HepG2 (cell line): Measurements from ENCODE around the gene TENM3. TPM values are rescaled to one million over a fixed set of nuclear protein-coding genes. Genes with fewer than 3 reads are reported as not detected.

Source experiments
- ATAC-seq: fragments of 200-7000 bp; cut with Tn5 transposase; 3 replicates; pipeline ENCODE4 v1.9.1; 2020; ENCODE audit warnings: mild to moderate bottlenecking, moderate library complexity
- BruUV-seq: library from RNA; stranded (reverse); fragments of 400-500 nt; replicated peaks from 2 replicates; lab custom pipeline; 2021; lab: Mats Ljungman, UMichigan
- CTCF ChIA-PET: fragments of 300-600 bp; formaldehyde crosslinking; extraction: SDS; loops from one replicate; lab custom pipeline; 2021; ENCODE audit warnings: low total read pairs, inconsistent platforms, low intra/inter-chr PET ratio; lab: Yijun Ruan, JAX
- POLR2A ChIA-PET: fragments of 350-600 bp; sonication (Branson Sonifier 250); formaldehyde crosslinking; loops from one replicate; lab custom pipeline; 2020; ENCODE audit warnings: antibody characterized with exemption, inconsistent platforms; lab: Yijun Ruan, JAX
- DNase-seq: peaks from one replicate; pipeline ENCODE4 v3.0.0-alpha.2; 2015; ENCODE audit warnings: low spot score
- FAIRE-seq: peaks from 3 replicates; lab custom pipeline; 2011; peaks lifted over from hg19 to GRCh38; lab: Jason Lieb, UNC
- H2AFZ ChIP-seq: one replicate; pipeline ENCODE4 v1.6.1; 2011; ENCODE audit warnings: low read length, inconsistent platforms
- H3K27ac ChIP-seq: fragments of 300-600 bp; 3 replicates; pipeline ENCODE4 v1.8.0; 2011; ENCODE audit warnings: mixed run types, mild to moderate bottlenecking, mixed read lengths, low read length, inconsistent platforms; ENCODE audit not compliant: insufficient read depth; ENCODE audit errors: extremely low read length
- H3K27me3 ChIP-seq, 2 experiments: fragments of 200-600 bp in 1 of 2; 2 replicates in 1 of 2; 3 replicates in 1 of 2; pipeline versions ENCODE4 v1.6.0 to v1.8.0; 2011; ENCODE audit warnings: low read length in 2 of 2, mild to moderate bottlenecking in 2 of 2, moderate library complexity in 2 of 2, inconsistent platforms in 1 of 2; ENCODE audit not compliant: insufficient read depth in 2 of 2, control insufficient read depth in 1 of 2
- H3K36me3 ChIP-seq, 2 experiments: fragments of 200-600 bp in 1 of 2; replicated peaks in 1 of 2; 2 replicates in 1 of 2; 3 replicates in 1 of 2; pipeline versions ENCODE4 v1.5.1 to v1.8.0; 2011; ENCODE audit warnings: low read length in 2 of 2, inconsistent platforms in 1 of 2; ENCODE audit not compliant: insufficient read depth in 2 of 2, control insufficient read depth in 1 of 2
- H3K4me1 ChIP-seq: 2 replicates; pipeline ENCODE4 v1.5.1; 2012; ENCODE audit warnings: low read length, inconsistent platforms; ENCODE audit not compliant: insufficient read depth
- H3K4me2 ChIP-seq: 2 replicates; pipeline ENCODE4 v1.6.0; 2011; ENCODE audit warnings: low read depth, low read length, inconsistent platforms
- H3K4me3 ChIP-seq, 3 experiments: fragments of 200-600 bp in 1 of 3; sonication (generic), shearing (Covaris generic) in 1 of 3; replicated peaks in 1 of 3; 2 replicates each; pipeline ENCODE4 v1.5.1; 2011 to 2016; ENCODE audit warnings: low read length in 3 of 3, inconsistent platforms in 2 of 3, low read depth in 2 of 3, mild to moderate bottlenecking in 2 of 3, control low read depth in 1 of 3, mixed read lengths in 1 of 3; ENCODE audit not compliant: insufficient read depth in 1 of 3
- H3K79me2 ChIP-seq: one replicate; pipeline ENCODE4 v1.6.1; 2011; ENCODE audit warnings: low read length, inconsistent platforms; ENCODE audit not compliant: insufficient read depth
- H3K9ac ChIP-seq: 2 replicates; pipeline ENCODE4 v1.6.0; 2011; ENCODE audit warnings: mild to moderate bottlenecking, low read depth, low read length, inconsistent platforms; ENCODE audit not compliant: insufficient read depth
- H3K9me3 ChIP-seq: 2 replicates; pipeline ENCODE4 v1.5.1; 2012; ENCODE audit warnings: mild to moderate bottlenecking, low read length
- H4K20me1 ChIP-seq: 2 replicates; pipeline ENCODE4 v1.6.0; 2011; ENCODE audit warnings: inconsistent platforms, mild to moderate bottlenecking, low read length, moderate library complexity; ENCODE audit not compliant: insufficient read depth
- EHMT2 ChIP-seq: fragments of 200-600 bp; sonication (generic); IDR thresholded peaks from 2 replicates; pipeline ENCODE4 v1.7.0; 2017; ENCODE audit warnings: antibody characterized with exemption, low read depth, low read length, borderline replicate concordance
- FOXO1 ChIP-seq: sonication (generic); formaldehyde crosslinking; IDR thresholded peaks from 2 replicates; pipeline ENCODE4 v1.4.0; 2020; ENCODE audit warnings: missing genetic modification reagents
- JUND ChIP-seq: sonication (generic); formaldehyde crosslinking; IDR thresholded peaks from 2 replicates; pipeline ENCODE4 v1.8.0; 2022; ENCODE audit warnings: mild to moderate bottlenecking, missing genetic modification reagents
- NCOA5 ChIP-seq: sonication (generic); formaldehyde crosslinking; IDR thresholded peaks from 2 replicates; pipeline ENCODE4 v1.4.0; 2020; ENCODE audit warnings: missing genetic modification reagents
- PHF8 ChIP-seq: sonication (generic); formaldehyde crosslinking; IDR thresholded peaks from 2 replicates; pipeline ENCODE4 v1.5.0; 2020; ENCODE audit warnings: missing genetic modification reagents
- PLRG1 ChIP-seq: fragments of 450-650 bp; conservative IDR thresholded peaks from 2 replicates; pipeline ENCODE4 v1.6.1; 2016
- SRSF1 ChIP-seq: fragments of 200-400 bp; formaldehyde crosslinking; optimal IDR thresholded peaks from 2 replicates; pipeline ENCODE3; 2017; ENCODE audit warnings: mild to moderate bottlenecking, low read depth, low read length, moderate library complexity
- STAT5B ChIP-seq: sonication (generic); formaldehyde crosslinking; IDR thresholded peaks from 2 replicates; pipeline ENCODE4 v1.4.0; 2020; ENCODE audit warnings: missing genetic modification reagents
- THYN1 ChIP-seq: sonication (generic); formaldehyde crosslinking; IDR thresholded peaks from 2 replicates; pipeline ENCODE4 v1.8.1; 2023; ENCODE audit warnings: low read depth, mild to moderate bottlenecking, moderate library complexity, missing genetic modification reagents, borderline replicate concordance
- ZBTB1 ChIP-seq: sonication (generic); formaldehyde crosslinking; IDR thresholded peaks from 2 replicates; pipeline ENCODE4 v1.4.0; 2020; ENCODE audit warnings: missing genetic modification reagents, borderline replicate concordance
- ZBTB3 ChIP-seq: sonication (generic); formaldehyde crosslinking; IDR thresholded peaks from 2 replicates; pipeline ENCODE4 v1.4.0; 2020; ENCODE audit warnings: low read depth, mild to moderate bottlenecking, moderate library complexity, missing genetic modification reagents, borderline replicate concordance
- ZFP36L2 ChIP-seq: sonication (generic); formaldehyde crosslinking; IDR thresholded peaks from 2 replicates; pipeline ENCODE4 v1.4.0; 2020; ENCODE audit warnings: missing genetic modification reagents
- ZNF430 ChIP-seq: sonication (generic); formaldehyde crosslinking; IDR thresholded peaks from 2 replicates; pipeline ENCODE4 v1.9.0; 2021; ENCODE audit warnings: mild to moderate bottlenecking, missing genetic modification reagents
- ZNF431 ChIP-seq: sonication (generic); formaldehyde crosslinking; IDR thresholded peaks from 2 replicates; pipeline ENCODE4 v1.9.0; 2022; ENCODE audit warnings: missing genetic modification reagents, low read depth, mild to moderate bottlenecking, borderline replicate concordance
- ZNF574 ChIP-seq: sonication (generic); formaldehyde crosslinking; IDR thresholded peaks from 2 replicates; pipeline ENCODE4 v1.4.0; 2020; ENCODE audit warnings: missing genetic modification reagents
- ZNF644 ChIP-seq: IDR thresholded peaks from 2 replicates; pipeline ENCODE4 v1.6.1; 2016; ENCODE audit warnings: low read depth
- ZNF777 ChIP-seq: sonication (generic); formaldehyde crosslinking; IDR thresholded peaks from 2 replicates; pipeline ENCODE4 v1.4.0; 2020; ENCODE audit warnings: missing genetic modification reagents
- ZSCAN12 ChIP-seq: sonication (generic); formaldehyde crosslinking; IDR thresholded peaks from 2 replicates; pipeline ENCODE4 v1.9.0; 2021; ENCODE audit warnings: mild to moderate bottlenecking, missing genetic modification reagents
- WGBS: methylation state at CpG from one replicate; pipeline ENCODE4 v1.1.6; 2017; ENCODE audit warnings: low lambda C conversion rate; 5-methylcytosine and 5-hydroxymethylcytosine counted together
- in situ Hi-C: cut with HindIII; loops from 2 replicates; pipeline ENCODE4 v1.10.0; 2017; ENCODE audit warnings: low pct_unique_long_range_greater_than_20kb; ENCODE audit not compliant: extremely low pct_ligation_motif_present
- intact Hi-C: fragments of 100-400 bp; cut with micrococcal nuclease; formaldehyde crosslinking; loops from one replicate; pipeline ENCODE4 v1.10.0; 2022; ENCODE audit not compliant: unreplicated experiment
- polyA plus RNA-seq, 8 experiments: library from polyadenylated mRNA; depleted of rRNA in 3 of 8; stranded (reverse) in 7 of 8; unstranded in 1 of 8; fragments of >200 nt; fragmentation: Illumina TruSeq in 4 of 8; extraction: Trizol in 4 of 8; gene quantifications; 2 replicates each; pipeline versions ENCODE4 v1.2.1 to v1.2.3, GENCODE V29; 2011 to 2016; ENCODE audit warnings: low read depth in 4 of 8, missing spikeins in 1 of 8, mixed read lengths in 1 of 8; ENCODE audit not compliant: insufficient read depth in 1 of 8
- total RNA-seq, 5 experiments: library from RNA; depleted of rRNA; stranded (reverse); fragments of >200 nt; fragmentation: Illumina TruSeq; extraction: Trizol; gene quantifications; 2 replicates each; pipeline ENCODE4 v1.2.3, GENCODE V29; 2016; ENCODE audit warnings: low read depth in 1 of 5
- TF ChIP-seq, protein P1 (sequence below): sonication (generic); formaldehyde crosslinking; IDR thresholded peaks from 2 replicates; pipeline ENCODE4 v1.5.1; 2020; ENCODE audit warnings: missing genetic modification reagents, mild to moderate bottlenecking, borderline replicate concordance
- TF ChIP-seq, protein P2 (sequence below): IDR thresholded peaks from 2 replicates; pipeline ENCODE4 v1.6.1; 2016; ENCODE audit warnings: low read depth, borderline replicate concordance

TENM3 gene
- total and polyA plus RNA-seq, 2 of the 13 experiments (the other 11 are each of a cell fraction or from before 2014, with no cell fraction given) = 0.04 TPM; not detected in 1

DNA sequence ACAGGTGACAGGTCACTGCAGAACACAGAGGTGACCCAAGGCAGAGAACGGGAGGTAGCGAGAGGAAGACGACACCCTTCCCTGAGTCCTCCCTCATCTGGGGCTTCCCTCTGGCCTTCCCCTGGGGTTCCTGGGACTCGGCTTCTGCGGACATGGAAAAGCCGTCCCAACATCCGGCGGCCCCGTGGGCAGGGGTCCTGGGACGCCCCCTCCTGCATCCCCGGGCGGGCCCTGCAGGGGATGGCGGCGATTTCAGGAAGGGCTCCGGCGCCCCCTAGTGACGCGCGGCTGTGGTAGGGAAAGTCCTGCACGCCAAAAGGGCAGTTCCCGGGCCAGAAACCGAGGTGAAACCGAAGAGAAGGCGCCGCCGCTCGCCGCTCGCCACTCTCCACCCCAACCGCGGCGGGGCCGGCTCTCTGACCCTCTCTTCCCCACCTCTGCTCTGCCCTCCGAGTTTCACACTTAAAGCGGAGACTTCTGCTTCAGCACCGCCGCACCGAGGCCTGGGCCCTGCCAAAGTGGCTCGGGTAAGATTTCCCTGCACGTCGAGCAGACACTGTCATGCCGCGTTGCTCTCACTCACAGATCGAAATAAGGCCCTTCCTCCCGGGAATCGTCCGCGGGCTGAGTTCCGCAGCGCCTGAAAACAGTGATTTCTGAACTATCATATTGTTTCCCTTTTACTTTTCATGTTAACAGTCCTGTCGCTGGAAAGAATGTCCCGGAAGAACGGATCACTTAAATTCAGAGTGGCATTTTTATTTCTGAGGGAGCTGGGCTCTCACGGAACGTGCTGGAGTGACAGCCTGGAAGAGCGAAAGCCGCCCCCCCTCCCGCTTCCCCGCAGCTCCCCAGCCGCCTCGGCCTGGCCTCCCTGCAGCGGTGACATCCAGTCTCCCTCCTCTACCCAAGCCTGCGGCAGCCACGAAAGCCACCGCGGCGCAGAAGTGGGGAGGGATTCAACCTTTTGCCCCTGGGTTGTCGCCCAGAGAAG is 563.4 kb downstream of the TENM3 start (continued):
- TF ChIP-seq ZNF431 (CRISPR knock-in tag) = no peak; the same call in 1 of the 2 replicates
- TF ChIP-seq, protein P1, sequence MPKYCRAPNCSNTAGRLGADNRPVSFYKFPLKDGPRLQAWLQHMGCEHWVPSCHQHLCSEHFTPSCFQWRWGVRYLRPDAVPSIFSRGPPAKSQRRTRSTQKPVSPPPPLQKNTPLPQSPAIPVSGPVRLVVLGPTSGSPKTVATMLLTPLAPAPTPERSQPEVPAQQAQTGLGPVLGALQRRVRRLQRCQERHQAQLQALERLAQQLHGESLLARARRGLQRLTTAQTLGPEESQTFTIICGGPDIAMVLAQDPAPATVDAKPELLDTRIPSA (CRISPR knock-in tag) = no peak
- no peak for TF ChIP-seq THYN1 (CRISPR knock-in tag)
- 0 out of 2 replicates have a peak, but pooled peaks have one; percentile 25 for TF ChIP-seq FOXO1 (CRISPR knock-in tag)
- no peak for TF ChIP-seq STAT5B (CRISPR knock-in tag)
- no peak for TF ChIP-seq ZSCAN12 (CRISPR knock-in tag)
- no peak for TF ChIP-seq ZBTB1 (CRISPR knock-in tag)

- H3K79me2 ChIP-seq = no peaks in the 10 kb centered on the region
- no peaks in the 10 kb centered on the region for H3K36me3 ChIP-seq
- no peak overlapping the region for H3K9ac ChIP-seq
- no TSS peak for BruUV-seq
- CTCF ChIA-PET = interaction anchor here (2.3 kb wide), 1 partner anchor 329 kb away, joined by 17 read pairs; no protein-coding TSS in a partner anchor
- H3K4me3 ChIP-seq = no peak overlapping the region
- H4K20me1 ChIP-seq = no peaks in the 10 kb centered on the region
- WGBS = 74% methylated on average over 6 of the region's 12 CpGs
- in situ Hi-C loops (loop anchor here (5.0 to 25.0 kb wide), 3 partner anchors 115 to 1245 kb away; no protein-coding TSS in a partner anchor), intact Hi-C loops (no loop called here)
- H3K4me2 ChIP-seq = no peak overlapping the region
- ATAC-seq (no peak), DNase-seq (no peak), FAIRE-seq (no peak)
- H3K9me3 ChIP-seq = peaks cover 4% of the 10 kb centered on the region; the same call in 1 of the 2 replicates
- no peaks in the 10 kb centered on the region for H3K4me1 ChIP-seq
- no peak overlapping the region for H2AFZ ChIP-seq
- H3K27me3 ChIP-seq = no peaks in the 10 kb centered on the region
- POLR2A ChIA-PET = no interaction called here
- no peak overlapping the region for H3K27ac ChIP-seq
- TF ChIP-seq JUND = no peak
- no peak for TF ChIP-seq ZBTB3 (CRISPR knock-in tag)
- no peak for TF ChIP-seq ZNF777
- no peak for TF ChIP-seq PLRG1
- TF ChIP-seq, protein P2, sequence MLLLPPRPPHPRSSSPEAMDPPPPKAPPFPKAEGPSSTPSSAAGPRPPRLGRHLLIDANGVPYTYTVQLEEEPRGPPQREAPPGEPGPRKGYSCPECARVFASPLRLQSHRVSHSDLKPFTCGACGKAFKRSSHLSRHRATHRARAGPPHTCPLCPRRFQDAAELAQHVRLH (CRISPR knock-in tag) = no peak
- TF ChIP-seq SRSF1 = no peak
- no peak for TF ChIP-seq PHF8 (CRISPR knock-in tag)
- no peak for TF ChIP-seq ZNF574
- TF ChIP-seq ZNF644 = no peak
- TF ChIP-seq EHMT2 = no peak
- TF ChIP-seq ZFP36L2 (CRISPR knock-in tag) = no peak
- TF ChIP-seq ZNF430 (CRISPR knock-in tag) = no peak
- TF ChIP-seq NCOA5 (CRISPR knock-in tag) = no peak
These were observed 564.1 kb downstream of the TENM3 start for GRCh38 chr4:182807346-182807745.
